ENCODE measurements around the gene VSTM2L.
A peak's percentile ranks its signal among the peaks of the same experiment; 100 is the strongest.
"Not testable (repeated sequence)": the region's sequence is repeated elsewhere in the genome, so short reads cannot be mapped to it uniquely, and the experiment has no call there.

The VSTM2L gene

GRCh38 chr20:37902504-37903313 lies at the start of gene VSTM2L:
Gene VSTM2L, plus strand, starts transcription at chr20:37903127. Its CDS starts 224 bp downstream, at chr20:37903351.
- peak within 1 kb of the TSS; percentile 73 for H3K4me3 ChIP-seq
- peak within 1 kb of the TSS; percentile 41 for H3K9ac ChIP-seq (ENCODE audit: insufficient read length)
- no peaks in the 10 kb centered on the region for H3K36me3 ChIP-seq (ENCODE audit: insufficient read depth, low read length)
- DNase-seq (ENCODE audit: low read depth, low spot score) = no peak
- no peak for TF ChIP-seq POLR2AphosphoS5 (IDR thresholded peaks at IDR 0.05; ENCODE audit: borderline replicate concordance, low read depth, low read length)
- TF ChIP-seq FOXP2 (optimal IDR thresholded peaks at IDR 0.05; ENCODE audit: control extremely low read depth, extremely low read length, insufficient read depth) = no peak
- no peak for TF ChIP-seq EZH2 (IDR thresholded peaks at IDR 0.05)
- H3K27ac ChIP-seq = no peak within 1 kb of the TSS
- no peaks in the 10 kb centered on the region for H3K9me3 ChIP-seq (ENCODE audit: low read depth, low read length)

- Histone ChIP-seq H3K9ac (ENCODE audit: insufficient read length) (no peak overlapping the region), H3K4me3 (no peak overlapping the region), H3K9me3 (ENCODE audit: low read depth, low read length) (no peaks in the 10 kb centered on the region), H3K27ac (no peak overlapping the region), H3K36me3 (ENCODE audit: insufficient read depth, low read length) (no peaks in the 10 kb centered on the region; the same call in 1 of the 2 replicates)
- TF ChIP-seq FOXP2 (optimal IDR thresholded peaks at IDR 0.05; ENCODE audit: control extremely low read depth, extremely low read length, insufficient read depth) (no peak), POLR2AphosphoS5 (IDR thresholded peaks at IDR 0.05; ENCODE audit: borderline replicate concordance, low read depth, low read length) (no peak), EZH2 (IDR thresholded peaks at IDR 0.05) (no peak)
- DNase-seq (ENCODE audit: low read depth, low spot score) = no peak
Measured at GRCh38 chr20:37853823-37854375, 49.0 kb upstream of the VSTM2L start.

- not testable (repeated sequence) for H3K27ac ChIP-seq; H3K9me3 ChIP-seq (ENCODE audit: low read depth, low read length); H3K9ac ChIP-seq (ENCODE audit: insufficient read length); H3K4me3 ChIP-seq; DNase-seq (ENCODE audit: low read depth, low spot score)
- peaks cover 13% of the 10 kb centered on the region for H3K36me3 ChIP-seq (ENCODE audit: insufficient read depth, low read length)
Measured at GRCh38 chr20:37856034-37856433, 46.9 kb upstream of the VSTM2L start.

- no peak overlapping the region for H3K9ac ChIP-seq (ENCODE audit: insufficient read length)
- no peak for DNase-seq (ENCODE audit: low read depth, low spot score)
- H3K4me3 ChIP-seq = no peak overlapping the region
- peaks cover 19% of the 10 kb centered on the region for H3K36me3 ChIP-seq (ENCODE audit: insufficient read depth, low read length)
- no peak overlapping the region for H3K27ac ChIP-seq
- TF ChIP-seq EZH2 (IDR thresholded peaks at IDR 0.05) (no peak), POLR2AphosphoS5 (IDR thresholded peaks at IDR 0.05; ENCODE audit: borderline replicate concordance, low read depth, low read length) (no peak), FOXP2 (optimal IDR thresholded peaks at IDR 0.05; ENCODE audit: control extremely low read depth, extremely low read length, insufficient read depth) (no peak)
- H3K9me3 ChIP-seq (ENCODE audit: low read depth, low read length) = no peaks in the 10 kb centered on the region
Measured at GRCh38 chr20:37856932-37857660, 45.8 kb upstream of the VSTM2L start.

GRCh38 chr20:37859406-37860171 lies 43.3 kb upstream of the VSTM2L start:
- H3K4me3 ChIP-seq = no peak overlapping the region
- no peak overlapping the region for H3K9ac ChIP-seq (ENCODE audit: insufficient read length)
- no peaks in the 10 kb centered on the region for H3K9me3 ChIP-seq (ENCODE audit: low read depth, low read length)
- peaks cover 19% of the 10 kb centered on the region for H3K36me3 ChIP-seq (ENCODE audit: insufficient read depth, low read length)
- H3K27ac ChIP-seq = no peak overlapping the region
- no peak for DNase-seq (ENCODE audit: low read depth, low spot score)
- no peak for TF ChIP-seq FOXP2 (optimal IDR thresholded peaks at IDR 0.05; ENCODE audit: control extremely low read depth, extremely low read length, insufficient read depth)
- TF ChIP-seq EZH2 (IDR thresholded peaks at IDR 0.05) = no peak
- no peak for TF ChIP-seq POLR2AphosphoS5 (IDR thresholded peaks at IDR 0.05; ENCODE audit: borderline replicate concordance, low read depth, low read length)

GRCh38 chr20:37863289-37863688 lies 39.6 kb upstream of the VSTM2L start:
- TF ChIP-seq FOXP2 (optimal IDR thresholded peaks at IDR 0.05; ENCODE audit: control extremely low read depth, extremely low read length, insufficient read depth) (no peak), EZH2 (IDR thresholded peaks at IDR 0.05) (no peak), POLR2AphosphoS5 (IDR thresholded peaks at IDR 0.05; ENCODE audit: borderline replicate concordance, low read depth, low read length) (no peak)
- Histone ChIP-seq H3K27ac (no peak overlapping the region), H3K4me3 (no peak overlapping the region), H3K36me3 (ENCODE audit: insufficient read depth, low read length) (peaks cover 19% of the 10 kb centered on the region), H3K9ac (ENCODE audit: insufficient read length) (no peak overlapping the region), H3K9me3 (ENCODE audit: low read depth, low read length) (no peaks in the 10 kb centered on the region)
- no peak for DNase-seq (ENCODE audit: low read depth, low spot score)

GRCh38 chr20:37864298-37864697 lies 38.6 kb upstream of the VSTM2L start:
- Histone ChIP-seq H3K9me3 (ENCODE audit: low read depth, low read length) (no peaks in the 10 kb centered on the region), H3K4me3 (peak overlapping the region; percentile 54), H3K9ac (ENCODE audit: insufficient read length) (peak overlapping the region; percentile 3), H3K27ac (peak overlapping the region; percentile 61), H3K36me3 (ENCODE audit: insufficient read depth, low read length) (peaks cover 19% of the 10 kb centered on the region)
- TF ChIP-seq EZH2 (IDR thresholded peaks at IDR 0.05) (no peak), FOXP2 (optimal IDR thresholded peaks at IDR 0.05; ENCODE audit: control extremely low read depth, extremely low read length, insufficient read depth) (peak; percentile 95), POLR2AphosphoS5 (IDR thresholded peaks at IDR 0.05; ENCODE audit: borderline replicate concordance, low read depth, low read length) (peak; percentile 23; the same call in 1 of the 2 replicates)
- peak; percentile 86 for DNase-seq (ENCODE audit: low read depth, low spot score)

- TF ChIP-seq POLR2AphosphoS5 (IDR thresholded peaks at IDR 0.05; ENCODE audit: borderline replicate concordance, low read depth, low read length) = no peak
- no peak for TF ChIP-seq EZH2 (IDR thresholded peaks at IDR 0.05)
- no peak for TF ChIP-seq FOXP2 (optimal IDR thresholded peaks at IDR 0.05; ENCODE audit: control extremely low read depth, extremely low read length, insufficient read depth)
- H3K4me3 ChIP-seq = no peak overlapping the region
- no peak for DNase-seq (ENCODE audit: low read depth, low spot score)
- no peak overlapping the region for H3K9ac ChIP-seq (ENCODE audit: insufficient read length)
- peaks cover 5% of the 10 kb centered on the region for H3K36me3 ChIP-seq (ENCODE audit: insufficient read depth, low read length)
- H3K9me3 ChIP-seq (ENCODE audit: low read depth, low read length) = no peaks in the 10 kb centered on the region
- no peak overlapping the region for H3K27ac ChIP-seq
Measured at GRCh38 chr20:37866051-37866450, 36.9 kb upstream of the VSTM2L start.

All from SK-N-MC (cell line).